GM21515 (cell line): ENCODE measurements around the gene BMAL2.

ENCODE experiments used
- ATAC-seq: cut with Tn5 transposase; IDR thresholded peaks from one replicate; pipeline ENCODE4 v1.9.1; 2021; ENCODE audit not compliant: unreplicated experiment

BMAL2 gene

DNA sequence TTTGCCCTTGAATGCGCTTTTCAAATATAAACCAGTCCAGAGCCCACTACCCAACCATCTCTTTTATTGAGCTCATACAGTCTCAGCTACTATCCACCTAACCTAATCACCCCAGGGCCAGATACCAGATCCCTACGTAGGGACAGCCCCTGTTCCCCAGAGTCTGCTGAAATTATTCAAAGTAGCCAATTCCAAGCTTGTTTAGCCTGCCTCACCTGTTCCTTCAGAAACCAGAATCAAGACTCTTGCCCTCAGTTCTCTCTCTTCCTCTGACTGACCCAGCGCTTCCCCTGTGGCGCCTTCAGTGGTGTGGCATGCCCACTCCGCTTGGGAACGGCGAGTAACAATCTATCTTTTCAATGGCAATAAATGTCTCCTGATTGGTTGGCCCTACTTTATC is 18.8 kb downstream of the BMAL2 start:
- no peak for ATAC-seq

DNA sequence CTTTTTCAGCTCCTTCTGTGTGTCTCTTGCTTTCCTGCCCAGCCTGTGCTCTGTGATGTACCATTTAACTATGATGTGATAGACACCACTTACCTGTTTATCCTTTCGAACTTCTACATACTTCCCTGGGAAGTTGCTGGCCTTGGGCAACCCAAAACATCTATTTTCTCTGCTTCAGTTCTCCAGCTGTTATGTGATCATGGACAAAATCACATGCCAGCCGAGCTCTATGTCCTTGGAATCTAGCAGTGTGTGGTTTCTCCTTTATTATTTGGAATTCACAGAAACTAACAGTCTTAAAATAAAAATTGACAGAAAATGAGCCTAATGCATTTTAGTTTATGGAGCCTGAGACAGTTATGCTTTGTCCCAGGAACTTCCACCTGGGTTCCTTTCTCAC is 22.9 kb downstream of the BMAL2 start:
- no peak for ATAC-seq

DNA sequence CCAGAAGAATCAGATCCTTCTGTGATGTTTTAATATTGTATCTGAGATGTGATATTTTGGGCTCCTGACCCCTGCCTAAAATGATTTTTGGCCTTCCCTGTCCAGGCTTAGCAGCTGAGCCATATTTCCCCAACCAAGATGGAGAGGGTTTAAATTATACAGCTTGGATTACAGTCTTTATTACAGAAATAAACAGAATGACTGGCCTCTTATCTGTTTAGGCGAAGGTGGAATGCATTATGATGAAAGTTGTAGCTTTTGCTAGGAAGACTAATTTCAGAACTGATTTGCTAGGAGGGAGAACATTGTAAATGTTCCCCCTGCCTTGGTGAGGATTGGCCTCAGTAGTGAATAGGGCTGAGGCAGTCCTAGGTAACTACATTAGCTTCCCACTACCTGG is 23.3 kb downstream of the BMAL2 start:
- ATAC-seq: no peak

DNA sequence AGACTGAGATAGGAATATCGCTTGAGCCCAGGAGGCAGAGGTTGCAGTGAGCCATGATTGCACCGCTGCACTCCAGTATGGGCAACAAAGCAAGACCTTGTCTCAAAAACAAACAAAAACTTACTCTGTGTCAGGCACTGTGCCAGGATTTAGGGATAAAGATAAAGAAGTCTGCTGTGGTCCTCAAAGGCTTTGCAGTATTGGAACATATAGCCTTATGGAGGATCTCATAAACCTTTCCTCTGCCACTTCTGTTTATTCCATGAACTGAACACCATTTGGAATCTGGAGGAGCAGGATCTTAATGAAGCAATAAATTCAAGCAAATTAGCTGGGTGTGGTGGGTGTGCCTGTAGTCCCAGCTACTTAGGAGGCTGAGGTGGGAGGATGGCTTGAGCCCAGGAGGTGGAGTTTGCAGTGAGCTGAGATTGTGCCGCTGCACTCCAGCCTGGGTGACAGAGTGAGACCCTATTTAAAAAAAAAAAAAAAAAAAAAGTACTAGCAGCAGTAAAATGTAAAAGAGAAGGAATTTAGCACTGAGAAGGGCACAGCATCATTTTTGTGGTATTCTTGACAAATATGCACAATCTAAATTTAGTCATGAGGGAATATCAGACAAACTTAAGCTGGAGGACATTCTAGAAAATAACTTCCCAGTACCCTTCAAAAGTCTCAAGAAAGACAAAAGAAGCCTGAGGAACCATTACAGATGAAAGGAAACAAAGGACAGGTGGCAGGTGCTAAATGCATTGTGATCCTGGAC is 27.1 kb downstream of the BMAL2 start:
- no peak for ATAC-seq

DNA sequence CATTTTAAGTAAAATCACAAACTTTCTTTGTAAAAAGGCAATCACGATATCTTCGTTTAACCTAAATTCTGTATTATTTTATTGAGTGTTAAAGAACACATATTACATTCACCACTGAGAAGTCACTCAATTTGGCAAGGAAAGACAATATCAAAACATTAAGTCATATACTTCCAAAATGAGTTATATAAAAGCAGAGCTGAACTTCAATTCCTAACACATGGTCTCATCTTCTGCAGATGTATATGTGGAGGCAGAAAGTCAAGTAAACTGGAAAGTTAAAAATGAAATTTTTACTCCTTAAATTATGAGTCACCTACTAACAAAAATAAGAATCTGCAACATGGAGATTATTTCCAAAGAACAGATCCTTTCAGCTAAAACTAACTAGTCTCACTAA is 28.7 kb downstream of the BMAL2 start:
- no peak for ATAC-seq

DNA sequence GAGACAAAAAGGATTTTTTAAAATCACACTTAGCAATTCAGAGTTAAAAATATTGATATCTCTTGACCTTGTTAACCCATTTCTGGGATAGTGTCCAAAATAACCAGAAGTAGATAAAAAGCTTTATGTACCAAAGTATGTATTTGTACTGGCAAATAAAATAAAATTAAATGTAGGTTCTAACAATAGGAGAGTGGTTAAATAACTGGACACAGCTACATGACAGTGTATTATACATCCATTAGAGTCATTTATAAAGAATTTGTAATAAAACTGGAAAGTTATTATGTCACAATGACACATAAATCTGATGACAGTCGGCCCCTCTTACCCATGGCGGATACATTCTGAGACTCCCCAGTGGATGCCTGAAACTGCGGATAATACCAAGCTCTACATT is 34.0 kb downstream of the BMAL2 start:
- no peak for ATAC-seq

DNA sequence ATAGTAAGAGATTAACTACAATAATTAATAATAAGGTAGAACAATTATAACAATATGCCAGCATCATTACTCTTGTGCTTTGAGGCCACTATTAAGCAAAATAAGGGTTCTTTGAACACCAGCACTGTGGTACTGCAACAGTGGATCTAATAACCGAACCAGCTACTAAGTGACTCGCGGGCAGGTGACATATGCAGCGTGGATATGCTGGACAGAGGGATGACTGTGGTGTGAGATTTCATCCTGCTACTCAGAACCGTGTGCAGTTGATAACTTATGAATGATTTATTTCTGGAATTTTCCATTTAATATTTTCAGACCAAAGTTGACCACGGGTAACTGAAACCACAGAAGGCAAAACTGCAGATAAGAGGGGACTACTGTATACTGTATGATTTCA is 34.4 kb downstream of the BMAL2 start:
- no peak for ATAC-seq

DNA sequence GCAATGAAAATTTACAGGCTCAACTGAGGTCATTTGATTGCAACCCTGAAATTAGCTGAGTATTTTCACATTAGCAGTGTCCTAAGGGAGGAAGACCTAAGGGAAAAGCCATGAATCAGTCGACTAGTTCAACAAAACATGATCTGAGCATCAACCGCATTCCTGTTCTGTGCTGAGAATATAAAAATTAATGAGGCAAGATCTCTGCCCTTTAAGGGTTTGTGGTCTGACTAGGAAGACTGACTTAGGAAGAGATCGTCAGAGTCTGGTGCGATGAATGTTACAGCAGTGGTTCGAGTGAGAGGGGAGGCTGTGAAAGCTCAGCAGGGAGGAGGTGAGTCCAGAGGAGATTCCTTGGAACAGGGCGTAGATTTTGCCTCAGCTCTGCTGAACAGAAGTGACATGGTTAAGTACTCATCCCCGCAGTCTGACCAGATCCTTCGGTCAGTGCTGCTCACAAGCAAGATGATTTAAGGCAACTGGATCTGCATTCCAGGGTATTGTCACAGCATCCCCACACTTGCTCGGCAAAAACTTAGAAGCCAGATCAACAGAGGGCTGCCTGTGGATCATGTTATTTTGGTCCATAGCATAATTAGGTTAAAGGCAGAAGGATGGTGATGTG is 49.6 kb downstream of the BMAL2 start:
- ATAC-seq: no peak
